ENCODE data around the gene MACROH2A2. TPM values are rescaled to one million over a fixed set of nuclear protein-coding genes. Genes with fewer than 3 reads are reported as not detected.

Gene MACROH2A2
- total and polyA plus RNA-seq, 2 experiments from 2014 or later = 11.6 to 16.2 TPM

- TF ChIP-seq CREB1 (CRISPR knock-in tag; IDR thresholded peaks at IDR 0.05; ENCODE audit: low read depth) = no peak
- TF ChIP-seq ZNF331 (CRISPR knock-in tag; IDR thresholded peaks at IDR 0.05; ENCODE audit: low read depth) = no peak
- no peak for TF ChIP-seq ETS1 (IDR thresholded peaks at IDR 0.05)
- TF ChIP-seq NANOG (IDR thresholded peaks at IDR 0.05; ENCODE audit: borderline replicate concordance) = no peak
- TF ChIP-seq, protein P1, sequence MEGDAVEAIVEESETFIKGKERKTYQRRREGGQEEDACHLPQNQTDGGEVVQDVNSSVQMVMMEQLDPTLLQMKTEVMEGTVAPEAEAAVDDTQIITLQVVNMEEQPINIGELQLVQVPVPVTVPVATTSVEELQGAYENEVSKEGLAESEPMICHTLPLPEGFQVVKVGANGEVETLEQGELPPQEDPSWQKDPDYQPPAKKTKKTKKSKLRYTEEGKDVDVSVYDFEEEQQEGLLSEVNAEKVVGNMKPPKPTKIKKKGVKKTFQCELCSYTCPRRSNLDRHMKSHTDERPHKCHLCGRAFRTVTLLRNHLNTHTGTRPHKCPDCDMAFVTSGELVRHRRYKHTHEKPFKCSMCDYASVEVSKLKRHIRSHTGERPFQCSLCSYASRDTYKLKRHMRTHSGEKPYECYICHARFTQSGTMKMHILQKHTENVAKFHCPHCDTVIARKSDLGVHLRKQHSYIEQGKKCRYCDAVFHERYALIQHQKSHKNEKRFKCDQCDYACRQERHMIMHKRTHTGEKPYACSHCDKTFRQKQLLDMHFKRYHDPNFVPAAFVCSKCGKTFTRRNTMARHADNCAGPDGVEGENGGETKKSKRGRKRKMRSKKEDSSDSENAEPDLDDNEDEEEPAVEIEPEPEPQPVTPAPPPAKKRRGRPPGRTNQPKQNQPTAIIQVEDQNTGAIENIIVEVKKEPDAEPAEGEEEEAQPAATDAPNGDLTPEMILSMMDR (conservative IDR thresholded peaks at IDR 0.05; ENCODE audit: low read depth in 2 of 2) = no peak
- TF ChIP-seq ZNF114 (CRISPR knock-in tag; IDR thresholded peaks at IDR 0.05) = no peak
- TF ChIP-seq POLR2AphosphoS5 (IDR thresholded peaks at IDR 0.05; ENCODE audit: low read depth) = no peak
- no peak for TF ChIP-seq JUNB (IDR thresholded peaks at IDR 0.05; ENCODE audit: unreplicated experiment)
- no peak for TF ChIP-seq STAT1 (IDR thresholded peaks at IDR 0.05; ENCODE audit: unreplicated experiment)
- TF ChIP-seq EZH2 (IDR thresholded peaks at IDR 0.05; ENCODE audit: low read depth, unreplicated experiment) = no peak
- TF ChIP-seq, protein P2, sequence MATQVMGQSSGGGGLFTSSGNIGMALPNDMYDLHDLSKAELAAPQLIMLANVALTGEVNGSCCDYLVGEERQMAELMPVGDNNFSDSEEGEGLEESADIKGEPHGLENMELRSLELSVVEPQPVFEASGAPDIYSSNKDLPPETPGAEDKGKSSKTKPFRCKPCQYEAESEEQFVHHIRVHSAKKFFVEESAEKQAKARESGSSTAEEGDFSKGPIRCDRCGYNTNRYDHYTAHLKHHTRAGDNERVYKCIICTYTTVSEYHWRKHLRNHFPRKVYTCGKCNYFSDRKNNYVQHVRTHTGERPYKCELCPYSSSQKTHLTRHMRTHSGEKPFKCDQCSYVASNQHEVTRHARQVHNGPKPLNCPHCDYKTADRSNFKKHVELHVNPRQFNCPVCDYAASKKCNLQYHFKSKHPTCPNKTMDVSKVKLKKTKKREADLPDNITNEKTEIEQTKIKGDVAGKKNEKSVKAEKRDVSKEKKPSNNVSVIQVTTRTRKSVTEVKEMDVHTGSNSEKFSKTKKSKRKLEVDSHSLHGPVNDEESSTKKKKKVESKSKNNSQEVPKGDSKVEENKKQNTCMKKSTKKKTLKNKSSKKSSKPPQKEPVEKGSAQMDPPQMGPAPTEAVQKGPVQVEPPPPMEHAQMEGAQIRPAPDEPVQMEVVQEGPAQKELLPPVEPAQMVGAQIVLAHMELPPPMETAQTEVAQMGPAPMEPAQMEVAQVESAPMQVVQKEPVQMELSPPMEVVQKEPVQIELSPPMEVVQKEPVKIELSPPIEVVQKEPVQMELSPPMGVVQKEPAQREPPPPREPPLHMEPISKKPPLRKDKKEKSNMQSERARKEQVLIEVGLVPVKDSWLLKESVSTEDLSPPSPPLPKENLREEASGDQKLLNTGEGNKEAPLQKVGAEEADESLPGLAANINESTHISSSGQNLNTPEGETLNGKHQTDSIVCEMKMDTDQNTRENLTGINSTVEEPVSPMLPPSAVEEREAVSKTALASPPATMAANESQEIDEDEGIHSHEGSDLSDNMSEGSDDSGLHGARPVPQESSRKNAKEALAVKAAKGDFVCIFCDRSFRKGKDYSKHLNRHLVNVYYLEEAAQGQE (IDR thresholded peaks at IDR 0.05; ENCODE audit: unreplicated experiment) = no peak
Measured at GRCh38 chr10:70121281-70121949, 68.8 kb downstream of the MACROH2A2 start (continued).

GRCh38 chr10:70122742-70123141 is 70.1 kb downstream of the MACROH2A2 start:
- no peak overlapping the region for H3K4me3 ChIP-seq
- H3K9me2 ChIP-seq (ENCODE audit: insufficient read depth) = no peaks in the 10 kb centered on the region
- no peaks in the 10 kb centered on the region for H3K27me3 ChIP-seq (ENCODE audit: insufficient read depth)
- no peaks in the 10 kb centered on the region for H3K4me1 ChIP-seq (ENCODE audit: insufficient read depth)
- no peak overlapping the region for H3K4me2 ChIP-seq
- Mint-ChIP-seq H3K9me3 (peaks cover 3% of the 10 kb centered on the region; the same call in 1 of the 3 replicates), H3K36me3 (ENCODE audit: low read depth) (peaks cover 3% of the 10 kb centered on the region; the same call in 1 of the 3 replicates), H3K4me3 (no peak overlapping the region), H3K27ac (no peak overlapping the region), H3K4me1 (no peaks in the 10 kb centered on the region), H3K27me3 (ENCODE audit: insufficient read depth, low read depth, poor library complexity) (peaks cover 6% of the 10 kb centered on the region)
- H3F3A ChIP-seq (replicated peaks; ENCODE audit: low read depth) = no peaks in the 10 kb centered on the region
- ATAC-seq (no peak), DNase-seq (ENCODE audit: low spot score) (no peak)
- no peak overlapping the region for H3K27ac ChIP-seq (ENCODE audit: low read depth)
- no peaks in the 10 kb centered on the region for H3K36me3 ChIP-seq (ENCODE audit: insufficient read depth)
- no peaks in the 10 kb centered on the region; the same call in 1 of the 2 replicates for H4K20me1 ChIP-seq (replicated peaks; ENCODE audit: insufficient read depth)
- no peaks in the 10 kb centered on the region for H3K79me2 ChIP-seq (replicated peaks; ENCODE audit: insufficient read depth)
- no peak overlapping the region for H2AFZ ChIP-seq
- TF ChIP-seq STAT1 (IDR thresholded peaks at IDR 0.05; ENCODE audit: unreplicated experiment) (no peak), EZH2 (IDR thresholded peaks at IDR 0.05; ENCODE audit: low read depth, unreplicated experiment) (no peak), CREB1 (CRISPR knock-in tag; IDR thresholded peaks at IDR 0.05; ENCODE audit: low read depth) (no peak), EZH2phosphoT487 (IDR thresholded peaks at IDR 0.05; ENCODE audit: unreplicated experiment) (no peak), POLR2AphosphoS5 (IDR thresholded peaks at IDR 0.05; ENCODE audit: low read depth) (no peak), NANOG (IDR thresholded peaks at IDR 0.05; ENCODE audit: borderline replicate concordance) (no peak), ETS1 (IDR thresholded peaks at IDR 0.05) (no peak), JUNB (IDR thresholded peaks at IDR 0.05; ENCODE audit: unreplicated experiment) (no peak)
- TF ChIP-seq, protein P2 (IDR thresholded peaks at IDR 0.05; ENCODE audit: unreplicated experiment) = no peak
- TF ChIP-seq, protein P1 (conservative IDR thresholded peaks at IDR 0.05; ENCODE audit: low read depth in 2 of 2) = no peak

All from GM23338 (cell line).